ENCODE results near the gene PRKCH.

Gene PRKCH

GRCh38 chr14:61338457-61338856 is 17.1 kb downstream of the PRKCH start:
- no peak for DNase-seq

GRCh38 chr14:61341275-61342206 is 20.2 kb downstream of the PRKCH start:
- DNase-seq, result no peak

GRCh38 chr14:61342486-61342885 is 21.1 kb downstream of the PRKCH start:
- DNase-seq, result peak; percentile 86

- DNase-seq, result no peak
These were observed 21.6 kb downstream of the PRKCH start for GRCh38 chr14:61342932-61343331.

GRCh38 chr14:61343471-61343870 is 22.1 kb downstream of the PRKCH start:
- no peak for DNase-seq

DNA sequence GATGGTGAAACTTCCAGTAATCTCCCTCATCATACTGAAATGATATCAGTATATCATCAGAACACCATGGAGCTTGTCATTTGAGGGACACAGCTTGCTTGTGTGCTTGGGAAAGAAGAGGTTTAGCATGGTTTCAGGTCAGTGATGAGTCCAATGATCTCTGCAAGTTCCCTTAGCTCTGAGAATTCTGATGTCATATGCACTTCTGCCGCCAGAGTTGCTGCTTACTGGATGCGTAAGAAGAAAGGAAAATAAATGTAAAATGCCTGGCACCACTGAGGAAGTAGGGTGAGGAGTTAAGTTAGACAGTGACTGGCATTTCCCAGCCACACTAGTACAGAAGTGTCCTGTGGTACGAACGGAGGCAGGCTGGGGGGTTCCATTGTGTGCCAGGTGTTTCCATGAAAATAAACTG is 22.6 kb downstream of the PRKCH start:
- peak; percentile 44 for DNase-seq

GRCh38 chr14:61344437-61345150 is 23.2 kb downstream of the PRKCH start:
- DNase-seq, result no peak

DNA sequence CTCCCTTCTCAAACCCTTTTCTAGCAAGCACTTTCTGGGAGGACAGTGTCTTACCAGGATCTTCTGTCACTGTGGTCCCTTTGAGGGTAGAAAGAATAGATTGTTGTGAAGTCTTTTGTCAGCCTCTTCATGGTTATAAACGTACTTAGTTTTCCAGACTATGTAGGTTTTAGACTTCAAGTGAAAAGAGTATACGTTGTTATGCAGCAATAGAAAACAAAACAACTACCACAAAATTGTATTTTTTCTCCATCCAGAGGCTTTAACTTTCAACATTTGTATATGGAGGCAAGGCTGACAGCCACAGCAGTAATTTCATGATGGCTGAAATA is 23.7 kb downstream of the PRKCH start:
- no peak for DNase-seq

- no peak for DNase-seq
These were observed 24.8 kb downstream of the PRKCH start for GRCh38 chr14:61346221-61346620.

DNA sequence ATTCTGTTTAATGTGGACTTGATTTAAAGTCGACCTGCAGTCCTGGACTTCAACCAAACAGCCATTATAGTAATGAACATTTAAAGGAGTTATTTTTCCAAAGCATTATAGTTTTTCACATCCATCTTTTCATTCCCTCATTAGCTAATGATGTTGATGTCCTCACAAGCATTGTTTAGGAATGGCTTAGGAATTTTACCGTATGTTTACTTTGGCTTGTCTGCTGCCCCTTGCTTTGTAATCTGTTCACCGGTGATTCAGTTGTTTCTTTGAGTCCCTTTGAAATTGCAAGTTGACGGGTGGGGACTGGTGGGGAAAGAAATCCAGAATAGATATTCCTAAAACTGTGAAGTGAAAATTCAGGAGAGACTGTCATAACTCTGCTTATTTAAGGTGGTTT is 25.4 kb downstream of the PRKCH start:
- no peak for DNase-seq

- peak; percentile 56 for DNase-seq
These were observed 26.6 kb downstream of the PRKCH start for GRCh38 chr14:61347826-61348443.

- no peak for DNase-seq
These were observed 29.3 kb downstream of the PRKCH start for GRCh38 chr14:61350427-61351270.

DNA sequence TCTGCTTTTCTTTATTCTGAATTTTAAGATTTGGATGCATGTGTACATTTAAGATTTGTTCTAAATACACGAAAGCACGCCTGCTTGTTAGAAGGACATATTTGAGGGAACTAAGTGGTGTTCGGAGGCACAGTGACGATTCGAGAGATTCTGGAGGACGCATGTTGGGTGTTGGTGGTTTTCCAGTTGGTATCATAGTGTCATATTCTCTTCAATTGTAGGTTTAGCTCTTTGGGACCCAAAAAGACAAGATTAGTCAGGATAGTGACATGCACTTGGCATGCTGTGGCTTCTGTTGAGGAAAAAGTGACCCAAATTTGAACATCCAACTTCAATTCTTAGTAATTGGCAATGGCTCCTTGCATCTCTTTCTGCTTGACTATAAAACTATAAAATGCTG is 30.1 kb downstream of the PRKCH start:
- no peak for DNase-seq

GRCh38 chr14:61355892-61356325 is 34.5 kb downstream of the PRKCH start:
- DNase-seq, result peak; percentile 55

DNA sequence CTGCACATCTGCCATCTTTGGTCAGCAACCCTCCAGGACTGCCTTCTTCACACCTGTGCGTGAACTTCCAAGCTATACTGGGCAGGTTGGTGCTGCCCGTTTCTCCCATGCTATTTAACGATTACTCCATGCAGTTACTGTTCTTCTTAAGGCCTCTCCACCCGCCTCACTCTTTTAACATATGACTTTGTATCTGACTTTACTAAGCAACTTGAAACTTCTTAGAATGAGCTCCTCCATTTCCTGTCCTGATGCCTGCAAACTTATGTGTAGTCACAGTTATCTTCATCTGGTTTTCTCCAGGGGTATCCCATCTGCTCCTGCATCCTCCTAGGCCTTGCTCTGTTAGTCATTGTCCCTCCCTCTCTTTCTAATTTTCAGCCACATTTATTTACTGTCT is 35.7 kb downstream of the PRKCH start:
- DNase-seq, result no peak

GRCh38 chr14:61358554-61359226 is 37.3 kb downstream of the PRKCH start:
- DNase-seq, result no peak

GRCh38 chr14:61360796-61361525 is 39.6 kb downstream of the PRKCH start:
- no peak for DNase-seq

- DNase-seq, result no peak
These were observed 40.8 kb downstream of the PRKCH start for GRCh38 chr14:61362072-61362750.

- DNase-seq, result no peak
These were observed 42.9 kb downstream of the PRKCH start for GRCh38 chr14:61364243-61364642.

GRCh38 chr14:61365667-61366212 is 44.4 kb downstream of the PRKCH start:
- DNase-seq, result no peak

All from activated naive CD4-positive, alpha-beta T cell treated with Interleukin-2 at 50 U/mL for 16 hours (primary cell).